HG03460 (cell line): Measurements from ENCODE around the gene AFG3L2.

ENCODE experiments used
- ATAC-seq: cut with Tn5 transposase; IDR thresholded peaks from one replicate; pipeline ENCODE4 v1.9.1; 2021; ENCODE audit not compliant: unreplicated experiment

The AFG3L2 gene

DNA sequence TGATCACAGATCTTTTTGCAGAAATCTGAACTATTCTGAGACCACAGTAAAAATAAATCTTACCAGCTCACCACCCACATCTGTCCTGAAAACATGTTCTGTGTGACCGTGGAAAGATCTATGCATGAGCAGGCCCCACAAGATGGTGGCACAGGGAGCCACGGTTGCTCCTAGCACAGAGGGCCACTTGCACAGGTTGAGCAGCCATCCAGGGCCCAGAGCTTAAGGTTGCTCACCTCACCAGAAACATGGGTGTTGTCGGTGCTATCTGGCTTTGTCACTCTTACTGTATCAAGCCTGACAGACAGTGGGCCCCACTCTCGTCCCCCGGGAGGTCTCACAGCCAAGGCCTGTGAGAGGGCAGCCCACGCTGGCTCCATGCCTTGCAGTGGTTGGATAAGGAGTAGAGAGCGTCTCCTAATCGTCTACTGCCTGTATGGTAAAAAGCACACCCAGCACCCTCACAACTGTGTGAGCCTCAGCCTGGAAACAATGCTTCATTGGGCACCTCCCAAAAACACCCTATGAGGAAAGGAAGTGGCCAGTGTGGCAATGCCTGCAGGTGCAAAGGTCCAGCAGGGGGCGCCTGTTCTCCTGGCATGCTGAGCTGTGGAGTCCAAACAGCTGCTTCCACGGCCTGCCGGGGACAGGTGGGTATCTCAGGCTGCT is 49.4 kb downstream of the AFG3L2 start:
- ATAC-seq = peak; percentile 69

- no peak for ATAC-seq
These were observed 50.1 kb downstream of the AFG3L2 start for GRCh38 chr18:12326711-12327460.

GRCh38 chr18:12325726-12326245 is 51.2 kb downstream of the AFG3L2 start:
- no peak for ATAC-seq

- ATAC-seq = no peak
These were observed 51.9 kb downstream of the AFG3L2 start for GRCh38 chr18:12324991-12325725.

DNA sequence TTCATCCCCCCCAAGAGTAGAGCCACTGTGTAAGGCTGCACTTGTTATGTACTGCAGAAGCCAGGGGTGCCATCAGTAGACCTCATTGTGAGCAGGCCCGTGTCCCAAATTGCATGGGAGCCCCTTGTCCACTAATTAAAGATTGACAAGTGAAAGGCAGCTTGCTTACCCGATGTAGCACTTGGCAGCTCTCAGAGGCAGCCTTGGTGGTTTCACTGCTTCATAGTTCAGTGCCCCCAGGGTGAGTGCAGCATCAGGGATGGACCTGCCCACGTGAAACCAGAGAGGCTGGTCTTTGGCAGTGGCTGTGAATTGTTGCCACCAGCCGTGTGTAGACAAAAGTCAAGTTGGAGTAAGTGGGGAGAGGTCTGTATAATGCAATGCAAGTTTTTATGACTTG is 55.7 kb downstream of the AFG3L2 start:
- peak; percentile 79 for ATAC-seq

DNA sequence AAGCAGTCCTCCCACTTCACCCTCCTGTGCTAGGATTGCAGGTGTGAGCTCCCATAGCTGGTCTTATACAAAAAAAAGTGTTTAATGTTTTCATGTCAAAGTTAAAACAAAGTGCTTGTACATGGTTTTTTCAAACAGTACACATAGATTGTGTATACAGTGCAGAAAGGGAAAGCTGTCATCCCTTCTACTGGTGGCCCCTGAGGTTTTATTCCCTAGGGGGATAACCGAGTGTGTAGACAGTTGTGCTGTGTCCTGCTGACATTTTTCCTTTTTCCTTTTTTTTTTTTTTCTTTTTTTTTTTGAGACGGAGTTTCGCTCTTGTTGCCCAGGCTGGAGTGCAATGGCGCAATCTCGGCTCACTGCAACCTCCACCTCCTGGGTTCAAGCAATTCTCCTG is 58.2 kb downstream of the AFG3L2 start:
- ATAC-seq = no peak

DNA sequence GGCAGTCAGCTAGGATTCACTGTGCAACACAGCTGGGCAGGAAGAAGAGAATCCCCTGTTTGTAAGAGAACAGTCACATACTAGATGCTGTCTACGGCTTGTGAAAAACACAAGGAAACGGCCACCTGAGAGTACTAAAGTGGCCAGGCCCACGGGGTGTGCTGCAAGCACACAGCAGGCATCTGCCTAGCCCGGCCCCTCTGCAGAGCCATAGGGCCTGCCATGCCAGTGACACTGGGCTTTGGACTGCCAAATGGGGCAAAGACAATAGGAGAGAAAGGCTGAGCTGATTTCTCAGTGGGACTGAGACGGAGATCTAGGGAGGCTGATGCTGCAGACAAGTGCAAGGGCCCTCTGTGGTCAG is 58.7 kb downstream of the AFG3L2 start:
- no peak for ATAC-seq

- ATAC-seq = no peak
These were observed 59.2 kb downstream of the AFG3L2 start for GRCh38 chr18:12317664-12318333.

GRCh38 chr18:12315911-12316310 is 61.1 kb downstream of the AFG3L2 start:
- ATAC-seq = no peak

DNA sequence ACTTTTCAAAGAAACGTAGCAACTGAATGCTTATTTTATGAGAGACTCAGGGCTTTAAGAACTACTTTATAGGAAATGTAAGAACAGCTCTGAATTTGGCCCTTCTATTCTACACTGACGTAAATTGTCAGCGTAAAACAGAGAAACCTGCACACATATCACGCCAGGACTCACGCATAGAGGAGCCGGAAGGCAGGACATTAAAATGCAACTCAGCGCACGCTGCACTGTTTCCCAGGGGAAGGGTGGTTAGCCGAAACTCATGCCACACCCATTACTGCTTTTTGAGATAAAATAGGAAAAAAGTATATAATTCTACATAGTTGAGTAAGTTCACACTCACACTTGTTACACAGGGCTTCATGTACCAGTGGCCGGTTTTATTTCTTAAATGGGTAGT is 61.5 kb downstream of the AFG3L2 start:
- no peak for ATAC-seq

GRCh38 chr18:12314591-12315305 is 62.3 kb downstream of the AFG3L2 start:
- ATAC-seq = peak; percentile 31

DNA sequence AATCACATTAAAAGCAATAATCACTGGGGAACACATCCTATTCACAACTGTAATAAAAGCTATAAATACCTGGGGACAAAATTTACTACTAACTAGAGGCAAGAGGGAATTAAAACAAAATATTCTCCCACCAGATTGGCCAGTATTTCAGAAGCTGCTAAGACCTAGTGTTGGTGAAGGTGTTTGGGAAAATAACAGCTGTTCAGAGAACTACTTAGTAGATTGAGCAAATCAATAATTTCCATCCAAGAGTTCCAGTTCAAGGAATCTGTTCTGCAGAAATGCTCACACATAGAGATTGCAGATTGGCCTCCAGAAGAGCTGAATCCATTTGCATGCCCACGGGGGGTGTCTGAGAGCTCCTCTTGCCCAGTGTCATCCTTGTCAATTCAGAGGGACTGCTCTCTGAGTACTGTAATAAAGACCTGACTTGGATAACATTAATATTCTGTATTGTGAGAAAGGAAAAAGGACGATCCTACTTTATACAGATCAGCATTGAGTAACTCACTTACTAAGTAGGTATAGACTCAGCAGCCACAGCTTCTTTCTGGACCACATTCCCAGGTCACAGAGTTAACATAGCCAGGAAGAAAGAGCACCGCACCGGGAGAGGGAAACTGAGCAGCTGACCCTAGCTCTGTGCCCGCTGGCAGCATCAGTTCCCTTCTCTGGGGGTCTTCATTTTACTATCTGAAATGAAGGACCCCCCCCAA is 63.3 kb downstream of the AFG3L2 start:
- ATAC-seq = no peak

DNA sequence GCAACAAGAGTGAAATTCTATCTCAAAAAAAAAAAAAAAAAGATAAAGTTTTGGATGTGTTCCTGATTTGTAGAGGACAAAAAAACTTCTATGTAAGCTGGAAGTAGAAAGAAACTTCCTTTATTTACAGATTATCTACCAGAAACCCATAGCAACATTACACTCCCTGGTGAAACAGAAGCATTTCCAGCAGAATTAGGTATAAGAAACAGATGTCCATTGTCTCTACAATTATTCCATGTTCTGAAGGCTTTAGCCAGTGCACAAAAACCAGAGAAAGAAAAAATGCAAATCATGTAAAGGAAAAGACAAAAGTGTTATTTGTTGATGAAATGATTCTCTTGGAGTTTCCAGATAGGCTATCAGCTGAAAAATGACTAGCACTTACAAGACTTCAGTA is 64.1 kb downstream of the AFG3L2 start:
- no peak for ATAC-seq

DNA sequence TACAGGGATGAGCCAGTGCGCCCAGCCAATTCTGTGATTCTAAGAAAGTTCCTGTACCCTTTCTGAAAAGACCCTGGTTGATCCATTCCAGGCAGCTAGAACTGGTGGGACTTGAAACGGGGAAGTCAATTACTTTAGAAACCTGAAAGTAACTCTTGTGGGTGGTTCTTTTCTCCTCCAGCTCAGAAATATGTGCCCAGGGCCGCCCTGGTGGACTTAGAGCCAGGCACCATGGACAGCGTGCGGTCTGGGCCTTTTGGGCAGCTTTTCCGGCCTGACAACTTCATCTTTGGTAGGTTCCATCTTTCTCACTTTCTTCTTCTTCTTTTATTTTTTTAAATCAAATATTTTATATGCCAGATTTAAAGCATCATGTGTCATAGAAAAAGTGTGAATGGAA is 66.3 kb downstream of the AFG3L2 start:
- ATAC-seq = no peak

- ATAC-seq = no peak
These were observed 67.3 kb downstream of the AFG3L2 start for GRCh38 chr18:12309683-12310198.

- ATAC-seq = peak; percentile 59
These were observed 68.5 kb downstream of the AFG3L2 start for GRCh38 chr18:12308386-12309100.

DNA sequence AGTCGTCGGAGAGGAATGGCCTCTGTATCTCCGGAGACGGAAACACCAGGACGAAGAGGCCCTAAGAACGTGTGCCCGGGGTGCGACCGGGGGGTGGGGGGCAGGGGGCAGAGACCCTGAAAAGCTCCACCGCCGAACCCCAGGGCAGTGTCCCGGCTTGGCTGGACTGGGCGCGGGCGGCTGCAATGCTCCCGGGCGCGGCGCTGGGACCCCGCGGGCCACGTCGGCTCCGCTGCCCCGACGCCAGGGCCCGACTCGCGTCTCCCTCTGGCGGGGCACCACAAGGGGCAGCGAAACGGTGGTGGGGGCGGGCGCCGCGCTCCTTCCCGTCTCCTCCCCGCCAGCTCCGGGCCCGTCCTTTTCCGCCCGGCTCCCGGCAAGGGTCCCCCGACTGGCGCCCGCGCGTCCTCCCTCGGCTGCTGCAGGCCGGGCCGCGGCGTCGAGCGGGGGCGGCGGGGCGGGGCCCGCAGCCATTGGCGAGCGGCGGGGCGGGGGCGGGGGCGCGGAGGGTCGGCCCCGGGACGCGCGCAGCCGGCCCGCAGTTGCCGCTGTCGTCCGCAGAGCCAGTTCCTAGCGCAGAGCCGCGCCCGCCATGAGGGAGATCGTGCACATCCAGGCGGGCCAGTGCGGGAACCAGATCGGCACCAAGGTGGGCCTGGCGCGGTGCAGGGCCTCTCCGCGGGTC is 69.2 kb downstream of the AFG3L2 start, which contains the start of gene TUBB6:
TSS of gene TUBB6 (plus strand) at position 541 of the 685 bp plus-strand sequence. CDS start at position 593, 52 bp downstream.
- peak; percentile 56 for ATAC-seq
